ENCODE measurements around the gene B4GALT5.
A peak's percentile ranks its signal among the peaks of the same experiment; 100 is the strongest.
"Not testable (repeated sequence)": the region's sequence is repeated elsewhere in the genome, so short reads cannot be mapped to it uniquely, and the experiment has no call there.

B4GALT5 gene, protein sequence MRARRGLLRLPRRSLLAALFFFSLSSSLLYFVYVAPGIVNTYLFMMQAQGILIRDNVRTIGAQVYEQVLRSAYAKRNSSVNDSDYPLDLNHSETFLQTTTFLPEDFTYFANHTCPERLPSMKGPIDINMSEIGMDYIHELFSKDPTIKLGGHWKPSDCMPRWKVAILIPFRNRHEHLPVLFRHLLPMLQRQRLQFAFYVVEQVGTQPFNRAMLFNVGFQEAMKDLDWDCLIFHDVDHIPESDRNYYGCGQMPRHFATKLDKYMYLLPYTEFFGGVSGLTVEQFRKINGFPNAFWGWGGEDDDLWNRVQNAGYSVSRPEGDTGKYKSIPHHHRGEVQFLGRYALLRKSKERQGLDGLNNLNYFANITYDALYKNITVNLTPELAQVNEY

DNA sequence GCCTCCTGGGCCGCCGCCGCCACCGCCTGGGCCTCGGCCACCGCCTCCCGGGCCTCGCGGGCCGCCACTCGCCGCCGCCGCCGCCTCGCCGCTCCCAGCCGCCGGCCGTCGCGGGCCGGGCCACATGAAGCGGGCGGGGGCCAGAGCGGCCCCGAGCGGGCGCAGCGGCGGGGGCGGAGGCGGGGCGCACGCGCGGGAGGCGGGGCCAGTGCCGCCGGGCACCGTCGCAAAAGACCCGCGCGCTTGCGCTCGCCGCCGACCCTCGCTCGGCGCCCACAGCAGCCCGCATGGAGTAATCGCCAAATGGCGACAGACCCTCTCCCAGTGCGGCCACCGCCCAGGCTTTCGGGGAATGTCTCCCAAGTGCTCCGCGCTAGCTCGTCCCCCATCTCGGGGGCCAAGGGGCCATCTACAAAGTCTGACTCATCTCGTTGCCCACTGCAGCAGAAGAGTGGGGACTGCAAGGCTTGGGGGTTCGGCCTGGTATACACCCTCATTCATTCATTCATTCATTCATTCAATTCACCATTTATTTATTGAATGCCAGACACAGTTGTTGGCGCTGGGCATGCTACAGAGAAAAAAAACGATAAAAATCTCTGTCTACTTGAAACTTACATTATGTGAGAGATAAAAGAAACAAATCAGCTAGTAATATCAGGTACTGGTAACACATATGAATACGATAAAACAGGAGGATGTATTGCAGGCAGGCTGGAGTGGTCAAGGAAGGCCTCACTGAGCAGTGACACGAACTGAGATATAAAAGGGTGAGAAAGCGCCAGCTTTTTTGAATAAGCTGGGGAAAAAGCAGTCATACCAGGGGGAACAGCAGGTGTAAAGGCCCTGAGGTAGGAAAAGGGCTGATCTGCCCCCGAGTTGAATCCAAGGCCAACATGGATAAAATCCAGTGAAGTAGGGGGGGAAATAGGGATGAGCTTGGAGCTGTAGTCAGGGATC, at the start of gene B4GALT5:
TSS of gene B4GALT5 (minus strand) at position 126 of the 960 bp plus-strand sequence. CDS start 188 bp downstream, outside the sequence.
- DNase-seq = peak; percentile 82 to 96

DNA sequence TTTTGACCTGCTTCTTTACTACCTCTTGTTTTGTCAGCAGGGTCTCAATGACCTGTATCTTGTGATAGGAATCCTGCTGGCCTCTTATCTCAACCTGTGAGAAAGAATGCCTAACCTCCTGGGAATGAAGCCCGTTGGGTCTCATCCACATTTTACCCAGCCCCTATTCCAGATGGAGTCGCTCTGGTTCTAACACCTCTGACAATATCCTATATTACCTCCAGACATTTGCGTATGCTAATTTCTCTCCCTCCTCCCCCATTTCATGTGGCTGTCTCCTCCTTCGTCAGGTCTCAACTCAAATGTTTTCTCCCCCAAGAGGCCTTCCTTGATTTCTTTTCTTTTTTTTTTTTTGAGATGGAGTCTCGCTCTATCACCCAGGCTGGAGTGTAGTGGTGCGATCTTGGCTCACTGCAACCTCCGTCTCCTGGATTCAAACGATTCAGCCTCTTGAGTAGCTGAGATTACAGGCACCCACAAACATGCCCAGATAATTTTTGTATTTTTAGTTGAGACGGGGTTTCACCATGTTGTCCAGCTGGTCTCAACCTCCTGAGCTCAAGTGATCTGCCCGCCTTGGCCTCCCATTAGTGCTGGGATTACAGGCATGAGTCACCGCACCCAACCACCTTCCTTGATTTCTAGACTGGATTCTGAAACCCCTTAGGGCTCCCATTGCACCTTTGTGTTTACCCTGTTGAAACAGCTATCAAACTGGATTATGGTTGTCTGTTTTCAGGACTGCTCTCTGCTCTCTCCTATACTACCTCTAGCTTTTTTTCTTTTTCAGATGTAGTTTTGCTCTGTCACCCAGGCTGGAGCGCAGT, 49.5 kb upstream of the B4GALT5 start:
- DNase-seq = no peak

DNA sequence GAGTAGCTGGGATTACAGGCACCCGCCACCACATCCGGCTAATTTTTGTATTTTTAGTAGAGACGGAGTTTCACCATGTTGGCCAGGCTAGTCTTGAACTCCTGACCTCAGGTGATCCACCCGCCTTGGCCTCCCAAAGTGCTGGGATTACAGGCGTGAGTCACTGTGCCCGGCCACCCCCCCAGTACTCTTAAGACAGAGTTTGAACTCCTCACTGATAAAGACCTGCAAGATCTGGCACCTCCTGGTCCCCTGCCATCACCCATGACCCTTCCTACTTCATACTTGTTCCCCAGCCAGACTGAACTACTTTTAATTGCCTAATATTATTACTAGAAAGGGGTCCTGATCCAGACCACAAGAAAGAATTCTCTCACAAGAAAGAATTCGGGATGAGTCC, 48.2 kb upstream of the B4GALT5 start:
- not testable (repeated sequence) for DNase-seq

DNA sequence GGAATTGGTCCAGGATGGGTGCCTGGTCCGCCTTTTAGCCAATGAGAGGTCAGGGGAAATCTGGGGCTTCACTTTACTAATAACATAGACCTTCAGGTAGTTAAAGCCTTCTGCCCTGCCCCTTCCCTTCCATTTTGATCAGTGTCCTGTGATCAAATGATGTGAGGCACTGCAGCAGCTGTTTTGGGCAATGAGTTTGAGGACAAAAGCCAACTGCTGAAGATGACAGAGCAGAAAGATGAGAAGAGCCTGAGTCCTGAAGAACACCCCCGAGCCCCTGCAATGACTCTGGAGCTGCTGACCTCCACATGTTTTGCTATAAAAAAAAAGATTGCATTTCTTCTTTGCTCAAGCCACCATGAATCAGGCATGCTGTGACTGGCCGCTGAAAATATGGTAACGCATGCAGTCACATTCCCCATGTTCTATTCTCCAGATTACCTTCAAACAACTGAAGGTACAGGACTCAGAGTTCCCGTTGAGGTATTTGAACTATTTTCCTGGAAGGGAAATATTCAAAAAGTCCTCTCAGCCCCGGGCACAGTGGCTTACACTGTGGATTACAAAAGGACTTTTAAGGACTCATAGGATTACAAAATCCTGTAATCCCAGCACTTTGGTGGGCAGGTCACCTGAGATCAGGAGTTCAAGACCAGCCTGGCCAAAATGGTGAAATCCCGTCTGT, 45.7 kb upstream of the B4GALT5 start:
- DNase-seq = no peak

DNA sequence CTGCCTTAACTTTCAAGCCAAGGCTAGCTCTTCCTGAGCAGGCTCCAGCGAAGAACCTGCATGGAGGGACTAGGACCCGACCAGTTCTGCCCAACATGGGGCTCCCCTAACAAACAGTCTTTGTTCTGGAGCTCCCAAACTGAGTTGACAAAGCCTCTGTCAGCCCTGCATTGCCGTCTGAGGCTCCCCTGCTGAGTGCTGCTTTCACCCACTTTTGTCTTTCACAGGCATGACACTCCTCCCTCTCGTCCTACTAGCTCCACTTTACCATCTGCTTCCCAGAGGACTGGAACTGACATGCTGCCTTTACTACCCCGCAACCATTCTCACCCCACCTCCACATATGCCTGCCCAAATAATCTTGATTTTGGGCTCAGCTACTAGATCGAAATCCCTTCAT, 45.1 kb upstream of the B4GALT5 start:
- DNase-seq = no peak

DNA sequence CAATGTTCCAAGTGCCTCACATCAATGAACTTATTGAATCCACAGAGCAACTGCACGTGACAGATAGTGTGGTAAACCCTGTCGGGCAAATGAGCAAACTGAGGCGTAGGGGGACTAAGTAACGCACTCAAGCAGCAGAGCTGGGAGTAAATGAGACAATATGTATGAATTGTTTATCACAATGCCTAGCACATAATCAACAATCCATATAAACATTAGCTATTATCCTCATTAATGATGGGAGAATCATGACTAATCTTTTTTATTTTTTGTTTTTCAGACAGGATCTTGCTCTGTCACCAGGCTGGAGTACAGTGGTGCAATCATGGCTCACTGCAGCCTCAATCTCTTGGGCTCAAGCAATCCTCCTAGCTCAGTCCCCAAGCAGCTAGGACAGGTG, 43.9 kb upstream of the B4GALT5 start:
- DNase-seq = no peak

DNA sequence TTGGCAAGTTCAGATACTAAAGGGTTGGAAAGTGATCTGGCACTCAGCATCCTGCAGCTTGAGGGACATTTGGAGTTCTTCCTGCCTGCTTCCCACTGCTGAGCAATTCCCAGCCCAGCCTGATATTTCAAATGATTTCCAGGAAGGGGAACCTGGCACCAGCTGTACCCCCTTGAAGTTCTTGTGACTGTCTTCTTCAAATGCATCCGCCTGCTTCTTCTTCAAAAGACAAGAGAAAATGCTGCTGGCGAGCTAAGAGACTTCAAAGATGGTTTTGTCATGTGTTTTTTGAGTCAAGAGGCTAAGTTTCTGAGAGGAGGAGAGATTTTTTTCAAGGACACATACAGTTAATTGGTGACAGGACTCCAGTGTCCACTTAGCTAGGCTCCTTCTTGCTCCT, 42.6 kb upstream of the B4GALT5 start:
- no peak for DNase-seq

DNA sequence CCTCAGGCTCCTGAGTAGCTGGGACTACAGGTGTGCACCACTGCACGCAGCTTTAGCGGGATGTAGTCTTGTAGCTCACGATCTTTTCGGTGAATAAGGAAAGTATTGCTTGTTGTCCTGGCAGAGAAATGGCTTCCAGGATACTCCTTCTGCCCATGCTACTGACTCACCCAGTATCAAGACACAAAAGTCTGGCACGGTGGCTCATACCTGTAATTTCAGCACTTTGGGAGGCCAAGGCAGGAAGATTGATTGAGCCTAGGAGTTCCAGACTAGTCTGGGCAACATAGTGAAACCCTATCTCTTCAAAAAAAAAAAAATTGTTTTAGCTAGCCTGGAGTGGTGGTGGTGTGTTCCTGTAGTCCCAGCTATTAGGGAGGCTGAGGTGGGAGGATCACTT, 40.9 kb upstream of the B4GALT5 start:
- no peak for DNase-seq

DNA sequence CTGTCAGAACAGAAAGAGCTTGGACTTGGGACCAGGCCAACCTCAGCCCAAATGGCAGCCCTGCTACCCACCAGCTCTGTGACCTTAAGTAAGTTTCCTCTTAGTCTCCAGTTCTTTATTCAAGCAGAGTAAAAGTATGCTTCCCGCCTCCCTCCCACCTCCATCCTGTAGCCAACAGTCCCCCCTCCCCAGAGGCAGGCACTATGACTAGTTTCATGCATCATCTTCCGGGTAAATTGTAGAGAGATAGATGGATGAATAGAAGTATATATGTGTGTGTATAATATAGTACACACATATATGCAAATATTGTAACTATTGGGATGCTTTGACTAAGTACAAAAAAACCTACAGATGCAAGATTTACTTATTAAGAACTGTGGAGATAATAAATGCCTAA, 39.5 kb upstream of the B4GALT5 start:
- no peak for DNase-seq

DNA sequence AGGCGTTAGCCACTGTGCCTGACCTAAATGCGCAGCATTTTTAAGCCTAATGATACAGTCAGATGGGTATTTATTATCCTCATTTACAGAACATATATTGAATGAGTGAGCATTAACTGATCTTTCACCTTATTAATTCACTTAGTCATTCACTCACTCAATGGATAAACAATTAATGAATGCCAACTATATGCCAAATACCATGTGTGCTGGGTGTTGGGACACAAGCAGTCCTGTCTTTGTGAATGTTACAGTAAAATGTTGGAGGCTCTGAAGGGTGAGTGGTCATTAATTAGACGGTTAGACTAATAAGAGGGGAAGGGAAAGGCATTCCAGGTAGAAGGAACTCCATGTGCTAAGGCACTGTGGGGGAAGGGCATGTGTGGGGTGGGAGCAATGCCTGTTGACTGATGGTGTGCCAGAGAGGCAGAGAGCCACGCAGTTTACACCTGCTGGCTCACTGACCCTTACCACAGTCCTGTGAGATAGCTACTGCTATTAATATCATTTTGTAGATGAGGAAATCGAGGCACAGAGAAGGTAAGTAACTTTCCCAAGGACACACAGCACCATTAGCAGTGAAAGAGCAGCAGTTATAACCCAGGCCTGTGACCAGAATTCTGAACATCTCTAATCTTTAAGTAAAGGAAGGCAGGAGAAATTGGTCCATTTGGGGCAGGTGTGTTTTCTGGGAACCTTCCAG, 38.7 kb upstream of the B4GALT5 start:
- no peak for DNase-seq

DNA sequence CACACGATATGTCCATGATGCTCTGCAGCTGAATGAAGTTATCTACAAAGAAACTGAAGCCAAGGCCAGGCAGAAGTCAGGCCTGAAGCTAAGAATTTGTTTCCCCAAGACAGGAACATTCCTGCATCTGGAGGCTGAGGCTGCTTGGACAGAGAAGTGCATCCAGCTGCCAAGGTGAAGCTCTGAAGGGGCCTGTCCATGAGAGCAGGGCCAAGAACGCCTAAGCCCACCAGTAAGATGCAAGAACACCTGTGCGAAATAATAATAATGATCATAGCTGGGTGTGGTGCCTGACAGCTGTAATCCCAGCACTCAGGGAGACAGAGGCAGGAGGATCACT, 37.7 kb upstream of the B4GALT5 start:
- DNase-seq = no peak

DNA sequence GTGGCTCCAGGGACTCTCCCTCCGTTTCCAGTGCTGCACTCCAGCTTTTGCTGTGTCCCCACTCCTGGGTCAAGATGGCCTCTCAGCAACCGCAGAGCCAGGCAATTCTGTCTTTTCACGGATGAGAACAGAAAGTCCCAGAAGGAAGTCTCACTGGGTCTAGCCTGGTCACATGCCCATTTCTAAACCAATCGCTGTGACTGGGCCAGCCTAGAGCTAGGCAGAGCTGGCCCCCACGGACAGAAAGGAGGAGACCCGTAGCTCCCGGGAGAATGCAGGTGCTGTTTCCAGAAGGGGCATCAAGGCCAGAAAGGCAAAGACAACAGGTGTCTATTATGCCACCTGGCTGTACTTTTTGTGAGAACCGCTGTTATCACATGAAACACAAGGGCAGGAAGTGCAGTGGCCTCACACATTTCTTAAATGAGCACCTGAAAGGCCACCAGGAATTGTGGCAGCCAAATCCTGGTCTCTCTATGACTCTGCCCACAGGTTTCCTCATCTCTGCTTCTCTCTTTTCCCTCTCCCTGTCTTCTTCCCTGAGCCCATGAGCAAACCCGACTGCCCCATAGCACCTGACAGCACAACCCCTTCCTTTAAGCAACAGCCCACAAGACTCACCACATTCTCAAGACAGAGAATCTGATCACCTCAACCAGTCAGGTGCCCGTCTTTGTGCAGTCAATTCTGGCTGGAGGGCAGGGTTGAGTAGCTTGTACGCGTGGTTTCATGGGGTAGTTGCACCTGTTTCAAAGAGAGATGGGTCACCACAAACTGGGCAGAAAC, 37.1 kb upstream of the B4GALT5 start:
- no peak for DNase-seq

DNA sequence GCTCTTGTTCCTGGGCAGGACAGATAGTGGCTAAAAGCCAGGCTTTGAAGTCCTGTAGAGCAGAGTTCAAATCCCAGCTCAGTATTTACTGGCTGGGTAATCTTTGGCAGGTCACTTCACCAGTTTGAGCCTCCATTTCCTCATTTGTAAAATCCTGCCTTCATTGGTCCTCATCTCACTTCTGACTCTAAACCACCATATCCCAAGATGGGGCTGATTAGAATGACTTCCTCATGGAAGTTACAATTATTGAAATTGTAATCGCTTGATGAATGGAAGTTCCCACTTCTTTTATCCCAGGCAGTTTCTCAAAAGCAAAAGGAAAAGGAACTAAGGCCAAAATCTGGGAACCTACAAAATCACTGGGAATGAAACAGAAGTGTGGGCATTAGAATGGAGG, 35.9 kb upstream of the B4GALT5 start:
- DNase-seq = no peak

DNA sequence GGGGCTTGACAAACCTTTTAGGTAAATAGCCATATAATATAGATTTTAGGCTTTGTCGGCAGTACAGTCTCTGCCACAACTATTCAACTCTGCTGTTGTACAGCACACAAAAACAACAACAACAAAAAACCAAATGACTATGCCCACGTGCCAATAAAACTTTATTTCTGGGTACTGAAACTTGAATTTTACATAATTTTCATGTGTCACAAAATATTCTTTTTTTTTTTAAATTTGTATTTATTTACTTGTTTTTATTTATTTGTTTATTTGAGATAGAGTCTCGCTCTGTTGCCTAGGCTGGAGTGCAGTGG, 34.8 kb upstream of the B4GALT5 start:
- DNase-seq = no peak

DNA sequence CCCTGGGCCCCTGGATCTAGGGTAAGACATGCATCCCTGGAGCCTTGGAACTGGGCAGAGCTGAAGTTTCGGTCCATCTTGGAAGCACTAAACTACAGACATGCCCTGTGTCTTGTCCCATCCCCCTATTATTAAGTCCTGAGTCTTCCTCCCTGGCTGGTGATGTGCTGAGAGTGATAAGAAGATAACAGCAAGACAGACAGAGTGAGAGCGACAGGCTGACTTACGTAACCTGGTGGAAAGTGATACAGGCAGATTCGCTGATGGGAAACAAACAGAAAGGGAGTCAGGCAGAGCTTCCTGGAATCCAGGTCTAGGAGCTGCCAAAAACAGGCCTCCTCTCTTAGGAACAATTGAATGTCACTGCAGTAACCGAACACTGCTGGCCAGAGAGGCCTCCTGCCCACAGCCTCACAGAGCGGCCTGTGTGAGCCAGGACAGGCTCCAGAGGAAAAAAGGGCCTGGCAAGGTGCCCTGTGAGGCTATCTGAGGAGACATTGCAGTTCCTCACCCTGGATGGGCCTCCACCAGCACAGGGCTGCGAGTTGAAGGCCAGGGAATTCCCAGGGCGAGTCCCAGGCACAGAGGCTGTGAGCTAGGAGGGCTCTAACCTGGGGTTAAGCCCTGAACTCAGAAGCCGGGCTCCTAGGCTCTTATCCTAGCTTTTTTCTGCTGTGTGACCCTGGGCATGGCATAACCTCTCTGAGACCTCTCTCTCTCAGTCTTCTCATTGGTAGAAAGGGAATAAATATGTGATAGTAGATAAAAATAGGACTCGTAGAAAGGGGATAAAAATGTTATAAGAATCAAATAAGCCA, 34.2 kb upstream of the B4GALT5 start:
- DNase-seq = peak in 1 of 2 experiments; percentile 23

DNA sequence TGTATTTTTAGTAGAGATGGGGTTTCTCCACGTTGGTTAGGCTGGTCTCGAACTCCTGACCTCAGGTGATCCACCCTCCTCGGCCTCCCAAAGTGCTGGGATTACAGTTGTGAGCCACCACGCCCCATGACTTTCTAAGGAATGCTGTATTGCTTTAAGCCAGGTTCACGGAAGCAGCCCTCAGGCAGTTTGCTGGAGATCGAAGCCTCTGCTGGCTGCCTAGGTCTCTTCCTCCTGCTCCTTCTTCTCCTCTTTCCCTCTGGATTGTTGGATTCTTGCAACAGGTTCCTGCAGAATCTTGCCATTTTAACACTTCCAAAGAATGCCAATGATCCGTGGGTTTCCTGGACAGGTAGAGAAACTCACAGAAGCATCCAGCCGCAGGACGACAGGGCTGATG, 29.3 kb upstream of the B4GALT5 start:
- DNase-seq = no peak

DNA sequence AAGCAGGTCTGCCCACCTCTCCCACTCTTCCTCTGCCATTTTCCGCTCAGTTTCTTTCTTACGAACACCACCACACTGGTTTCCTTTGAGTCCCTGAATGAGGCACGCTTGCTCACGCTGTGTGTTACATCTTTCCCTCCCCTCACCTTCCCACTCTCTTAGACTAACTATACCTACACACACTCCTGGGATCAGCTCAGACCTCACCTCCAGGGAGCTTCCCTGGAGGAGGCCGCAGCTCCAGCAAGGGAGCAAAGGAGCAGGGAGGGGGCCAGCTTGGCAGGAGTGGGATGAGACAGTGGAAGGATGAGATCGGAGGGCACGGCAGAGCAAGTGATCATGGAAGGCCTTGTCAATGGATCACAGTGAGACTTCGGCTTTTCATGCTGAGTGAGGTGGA, 28.3 kb upstream of the B4GALT5 start:
- DNase-seq = no peak

DNA sequence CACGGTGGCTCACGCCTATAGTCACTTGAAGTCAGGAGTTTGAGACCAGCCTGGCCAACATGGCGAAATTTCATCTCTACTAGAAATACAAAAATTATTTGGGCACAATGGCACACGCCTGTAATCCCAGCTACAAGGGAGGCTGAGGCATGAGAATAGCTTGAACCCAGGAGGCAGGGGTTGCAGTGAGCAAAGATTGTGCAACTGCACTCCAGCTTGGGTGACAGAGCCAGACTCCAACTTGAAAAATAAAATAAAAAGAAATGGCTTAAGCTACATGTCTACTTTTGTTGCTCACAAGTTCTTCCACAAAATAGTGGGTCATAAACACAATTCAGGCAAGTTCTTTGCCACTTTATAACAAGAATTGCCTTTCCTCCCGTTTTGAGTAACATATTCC, 27.1 kb upstream of the B4GALT5 start:
- no peak for DNase-seq

DNA sequence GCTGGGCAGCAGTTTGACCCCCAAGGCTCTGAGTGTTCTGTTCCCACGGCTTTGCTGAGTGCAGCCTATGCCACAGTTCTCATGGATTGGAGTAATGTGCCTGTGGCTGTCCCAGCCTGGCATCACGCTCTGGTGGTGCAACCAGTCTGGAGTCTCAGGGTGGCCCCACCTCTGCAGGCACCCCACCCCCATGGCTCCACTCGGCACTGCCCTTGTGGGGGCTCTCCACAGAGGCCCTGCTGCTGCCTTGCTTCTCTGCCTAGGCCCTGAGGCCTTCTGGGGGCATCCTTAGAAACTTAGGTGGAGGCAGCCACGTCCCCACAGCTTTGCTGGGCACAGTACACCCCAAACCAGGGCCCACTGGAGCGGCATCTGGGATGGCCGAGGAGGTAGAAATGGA, 25.4 kb upstream of the B4GALT5 start:
- DNase-seq = no peak

DNA sequence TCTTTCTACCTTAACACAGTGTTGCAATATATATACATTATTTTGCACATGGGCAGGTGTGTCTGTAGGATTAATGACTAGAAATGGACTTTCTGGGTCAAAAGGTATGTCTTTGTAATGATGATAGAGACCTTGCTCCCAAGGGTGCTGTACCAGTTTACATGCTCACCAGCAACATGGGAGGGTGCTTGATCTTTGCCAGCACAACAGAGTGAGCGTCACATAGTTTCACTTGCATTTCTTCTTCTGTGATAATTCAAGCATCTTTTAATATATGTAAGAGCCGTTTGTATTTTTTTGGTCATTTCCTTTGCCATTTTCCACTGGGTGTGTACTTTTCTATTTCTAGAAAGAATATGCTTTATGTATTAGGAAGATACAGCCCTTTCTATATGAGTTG, 23.6 kb upstream of the B4GALT5 start:
- DNase-seq = no peak

Data from NCI-H446 (cell line).